Gastroesophageal sphincter (tissue), 3 donors: ENCODE measurements around the gene KDM5B.

ENCODE experiments used
- CTCF ChIP-seq, 4 experiments: fragments of 200-600 bp in 2 of 4; fragments of 450-650 bp in 2 of 4; sonication (generic) in 1 of 4; IDR thresholded peaks; one replicate each; pipeline ENCODE4 v1.5.1; 2017 to 2019; ENCODE audit warnings: antibody characterized with exemption in 4 of 4, mild to moderate bottlenecking in 2 of 4, moderate library complexity in 2 of 4
- POLR2A ChIP-seq, 2 donors: fragments of 450-650 bp; IDR thresholded peaks; one replicate each; pipeline ENCODE4 v1.6.1; 2017; ENCODE audit warnings: antibody characterized with exemption in 2 of 2, mild to moderate bottlenecking in 2 of 2, moderate library complexity in 1 of 2

DNA sequence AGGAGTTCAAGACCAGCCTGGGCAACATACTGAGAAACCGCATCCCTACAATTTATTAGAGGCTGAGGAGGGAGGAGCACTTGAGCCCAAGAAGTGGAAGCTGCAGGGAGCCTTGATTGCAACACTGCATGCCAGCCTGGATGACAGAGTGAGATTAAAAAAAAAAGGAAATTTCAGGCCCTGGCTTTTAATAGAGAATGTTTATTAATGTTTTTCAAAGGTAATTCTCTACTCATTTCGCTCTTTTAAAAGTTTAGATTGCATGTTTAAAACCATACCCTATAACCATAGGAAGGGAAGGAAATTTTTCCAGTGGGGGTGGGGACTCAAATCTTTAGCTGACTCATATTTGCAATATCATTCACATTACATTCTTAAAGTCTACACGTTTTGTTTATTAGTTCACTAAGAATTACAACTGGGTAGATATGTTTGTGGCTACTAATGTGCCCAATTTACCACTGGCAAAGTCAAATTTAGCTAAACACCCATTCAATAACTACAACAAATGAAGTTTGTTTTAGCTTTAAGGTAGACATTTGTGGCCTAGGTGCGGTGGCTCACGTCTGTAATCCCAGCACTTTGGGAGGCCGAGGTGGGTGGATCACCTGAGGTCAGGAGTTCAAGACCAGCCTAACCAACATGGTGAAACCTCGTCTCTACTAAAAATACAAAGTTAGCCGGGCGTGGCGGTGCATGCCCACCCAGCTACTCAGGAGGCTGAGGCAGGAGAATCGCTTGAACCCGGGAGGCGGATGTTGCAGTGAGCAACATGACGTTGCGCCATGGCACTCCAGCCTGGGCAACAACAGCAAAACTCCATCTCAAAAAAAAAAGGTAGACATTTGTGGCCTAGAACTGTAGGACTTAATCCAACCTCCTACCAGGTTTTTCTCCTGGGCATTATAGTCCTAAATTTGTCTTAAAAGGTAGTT is 5.0 kb downstream of the KDM5B start:
- TF ChIP-seq CTCF (IDR thresholded peaks at IDR 0.05): no peak
- TF ChIP-seq POLR2A (IDR thresholded peaks at IDR 0.05): no peak
